GM12865 (cell line): Measurements from ENCODE around the gene SLC12A7.
"Not testable (repeated sequence)": the region's sequence is repeated elsewhere in the genome, so short reads cannot be mapped to it uniquely, and the experiment has no call there.

Source experiments
- DNase-seq: peaks from one replicate; pipeline ENCODE4 v3.0.0; 2010; ENCODE audit warnings: low read depth
- H3K4me3 ChIP-seq: 2 replicates; pipeline ENCODE4 v1.5.1; 2011; ENCODE audit warnings: mild to moderate bottlenecking, low read depth, low read length, control low read depth
- TF ChIP-seq, protein P1 (sequence below): IDR thresholded peaks from 2 replicates; pipeline ENCODE4 v1.5.1; 2011; ENCODE audit warnings: low read length, control low read depth, low read depth, inconsistent platforms; ENCODE audit not compliant: insufficient read depth; ENCODE audit errors: missing control alignments

The SLC12A7 gene

DNA sequence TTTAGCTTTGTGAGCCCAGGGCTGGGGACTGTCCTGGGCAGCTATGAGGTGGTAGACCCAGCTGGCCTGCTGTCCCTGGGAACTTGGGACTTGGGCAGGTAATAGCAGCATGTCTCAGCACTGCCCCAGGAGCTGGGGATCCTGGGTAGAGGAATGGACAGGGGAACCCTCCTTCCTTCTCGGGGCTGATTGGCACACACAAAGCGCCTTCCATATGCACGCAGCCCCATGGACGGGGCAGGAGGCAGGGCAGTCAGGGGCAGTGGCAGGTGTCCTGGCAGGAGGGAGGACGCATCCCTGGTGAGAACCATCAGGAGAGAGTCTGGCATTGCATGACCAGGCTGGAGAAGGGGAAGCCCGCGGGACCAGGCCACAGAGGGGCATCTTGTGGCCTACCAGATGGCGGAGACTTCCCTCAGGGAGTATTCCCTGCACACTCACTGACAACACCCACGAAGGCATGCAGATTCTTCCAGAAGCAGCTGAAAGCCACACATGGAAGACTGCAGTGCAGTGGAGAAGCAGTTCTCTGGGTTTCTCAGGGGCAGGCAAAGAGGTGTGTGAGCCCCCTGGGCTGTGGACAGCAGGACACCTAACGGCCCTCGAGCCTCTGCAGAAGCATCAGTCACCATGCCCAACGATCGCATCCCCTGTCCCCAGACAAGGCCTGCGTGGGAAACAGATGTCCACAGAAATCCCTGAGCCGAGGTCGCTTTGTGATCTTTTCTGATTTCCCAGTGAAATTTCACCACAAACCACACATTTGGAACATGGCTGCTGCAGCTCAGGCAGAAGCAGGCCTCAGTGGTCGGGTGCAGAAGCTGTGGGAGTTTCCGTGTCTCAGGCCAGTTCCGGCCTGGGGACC is 110.2 kb downstream of the SLC12A7 start:
- TF ChIP-seq, protein P1, sequence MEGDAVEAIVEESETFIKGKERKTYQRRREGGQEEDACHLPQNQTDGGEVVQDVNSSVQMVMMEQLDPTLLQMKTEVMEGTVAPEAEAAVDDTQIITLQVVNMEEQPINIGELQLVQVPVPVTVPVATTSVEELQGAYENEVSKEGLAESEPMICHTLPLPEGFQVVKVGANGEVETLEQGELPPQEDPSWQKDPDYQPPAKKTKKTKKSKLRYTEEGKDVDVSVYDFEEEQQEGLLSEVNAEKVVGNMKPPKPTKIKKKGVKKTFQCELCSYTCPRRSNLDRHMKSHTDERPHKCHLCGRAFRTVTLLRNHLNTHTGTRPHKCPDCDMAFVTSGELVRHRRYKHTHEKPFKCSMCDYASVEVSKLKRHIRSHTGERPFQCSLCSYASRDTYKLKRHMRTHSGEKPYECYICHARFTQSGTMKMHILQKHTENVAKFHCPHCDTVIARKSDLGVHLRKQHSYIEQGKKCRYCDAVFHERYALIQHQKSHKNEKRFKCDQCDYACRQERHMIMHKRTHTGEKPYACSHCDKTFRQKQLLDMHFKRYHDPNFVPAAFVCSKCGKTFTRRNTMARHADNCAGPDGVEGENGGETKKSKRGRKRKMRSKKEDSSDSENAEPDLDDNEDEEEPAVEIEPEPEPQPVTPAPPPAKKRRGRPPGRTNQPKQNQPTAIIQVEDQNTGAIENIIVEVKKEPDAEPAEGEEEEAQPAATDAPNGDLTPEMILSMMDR, result no peak
- peak; percentile 36 for DNase-seq
- no peak overlapping the region for H3K4me3 ChIP-seq

DNA sequence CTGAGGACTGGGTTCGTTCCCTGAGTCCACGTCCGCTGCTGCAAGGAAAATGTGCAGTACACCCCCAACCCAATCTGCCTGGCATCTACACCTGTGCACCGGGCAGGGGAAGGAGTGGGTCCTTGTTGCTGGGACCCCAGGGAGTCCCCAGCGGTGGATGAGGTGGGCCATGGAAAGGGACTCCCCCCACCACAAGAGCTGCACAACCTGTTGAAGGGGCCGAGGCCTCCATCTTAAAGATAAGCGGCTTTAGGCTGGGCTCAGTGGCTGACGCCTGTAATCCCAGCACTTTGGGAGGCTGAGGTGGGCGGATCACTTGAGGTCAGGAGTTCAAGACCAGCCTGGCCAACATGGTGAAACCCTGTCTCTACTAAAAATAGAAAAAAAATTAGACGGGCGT is 111.0 kb downstream of the SLC12A7 start:
- H3K4me3 ChIP-seq, DNase-seq: not testable (repeated sequence)
